Transverse colon (tissue), 4 donors: Measurements from ENCODE around the gene METTL21C. TPM values are rescaled to one million over a fixed set of nuclear protein-coding genes. Genes with fewer than 3 reads are reported as not detected.

Experiments used
- DNase-seq: peaks from one replicate; pipeline ENCODE4 v3.0.0-alpha.2; 2019
- H3K27ac ChIP-seq, 4 donors: fragments of 200-600 bp; sonication (generic); 2 replicates each; pipeline ENCODE4 v1.5.1; 2016 to 2018; ENCODE audit warnings: inconsistent platforms in 4 of 4
- H3K27me3 ChIP-seq: fragments of 200-600 bp; sonication (generic); 2 replicates; pipeline ENCODE4 v1.5.1; 2017; ENCODE audit warnings: inconsistent platforms
- H3K36me3 ChIP-seq, 4 donors: fragments of 200-600 bp; sonication (generic); 2 replicates each; pipeline ENCODE4 v1.5.1; 2017 to 2019; ENCODE audit warnings: inconsistent platforms in 4 of 4
- H3K4me1 ChIP-seq, 4 donors: fragments of 200-600 bp; sonication (generic); 2 replicates each; pipeline ENCODE4 v1.5.1; 2017 to 2020; ENCODE audit warnings: inconsistent platforms in 4 of 4
- H3K4me3 ChIP-seq, 4 donors: fragments of 200-600 bp; sonication (generic); 1 replicate in 1 of 4; 2 replicates in 3 of 4; pipeline versions ENCODE4 v1.5.1 to v1.6.1; 2017 to 2019; ENCODE audit warnings: inconsistent platforms in 4 of 4
- H3K9me3 ChIP-seq, 2 donors: fragments of 200-600 bp; sonication (generic); 2 replicates each; pipeline ENCODE4 v1.5.1; 2017 to 2019; ENCODE audit warnings: inconsistent platforms in 2 of 2
- EP300 ChIP-seq: sonication (generic); formaldehyde crosslinking; IDR thresholded peaks from one replicate; pipeline ENCODE4 v1.6.1; 2017; ENCODE audit warnings: antibody characterized with exemption, low read depth
- POLR2A ChIP-seq: fragments of 450-650 bp; IDR thresholded peaks from one replicate; pipeline ENCODE4 v1.6.1; 2016; ENCODE audit warnings: antibody characterized with exemption, mild to moderate bottlenecking, moderate library complexity
- POLR2AphosphoS5 ChIP-seq, 3 donors: sonication (generic); formaldehyde crosslinking; IDR thresholded peaks; one replicate each; pipeline ENCODE4 v1.6.1; 2016; ENCODE audit warnings: antibody characterized with exemption in 3 of 3
- WGBS, 2 donors: methylation state at CpG; one replicate each; pipeline ENCODE4 v1.1.5; 2018; ENCODE audit warnings: low coverage in 1 of 2; 5-methylcytosine and 5-hydroxymethylcytosine counted together
- in situ Hi-C, 4 donors: fragments of 200-750 bp; cut with MboI; loops; one replicate each; pipeline versions ENCODE4 v1.15.0 to v1.15.1; 2017; ENCODE audit warnings: low sequenced_read_pairs in 3 of 4, low pct_ligation_motif_present in 1 of 4, low pct_unique_long_range_greater_than_20kb in 1 of 4
- intact Hi-C: fragments of 100-400 bp; cut with DNase I; formaldehyde crosslinking; loops from one replicate; pipeline ENCODE4 v1.15.1; 2023; ENCODE audit warnings: low total_unique reads
- total RNA-seq, 4 donors: library from RNA; depleted of rRNA; stranded (reverse); fragments of >200 nt; gene quantifications; one replicate each; pipeline ENCODE4 v1.1.0, GENCODE V29; 2016
- TF ChIP-seq, protein P1 (sequence below), 5 experiments: fragments of 200-600 bp in 3 of 5; fragments of 450-650 bp in 2 of 5; sonication (generic) in 3 of 5; IDR thresholded peaks; 1 replicate in 2 of 5; 2 replicates in 3 of 5; pipeline ENCODE4 v1.5.1; 2016 to 2017; ENCODE audit warnings: antibody characterized with exemption in 5 of 5, inconsistent platforms in 3 of 5, mild to moderate bottlenecking in 2 of 5, moderate library complexity in 1 of 5

Gene METTL21C
- total RNA-seq, 4 donors from 2014 or later: not detected

DNA sequence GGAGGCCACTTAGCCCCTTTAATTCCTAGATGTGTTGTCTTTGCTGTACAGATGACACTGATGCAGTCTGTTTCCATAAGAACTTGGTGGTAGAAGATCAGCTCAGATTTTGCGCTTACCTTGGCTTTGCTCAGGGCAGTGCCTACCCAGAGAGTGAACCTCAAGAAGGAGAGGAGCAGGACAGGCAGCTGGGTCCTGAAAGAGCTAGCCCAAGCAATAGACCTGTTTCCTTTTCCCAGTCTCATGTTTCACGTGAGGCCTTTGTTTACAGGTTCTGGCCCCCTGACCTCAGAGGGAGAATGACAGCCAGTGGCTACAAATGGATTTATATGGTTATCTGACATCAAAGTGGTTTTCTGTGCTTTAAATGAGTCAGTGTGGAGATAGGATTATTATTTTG lies 40.1 kb downstream of the METTL21C start:
- H3K4me1 ChIP-seq: peaks cover 0 to 3% (median 0%) of the 10 kb centered on the region in 4 donors
- TF ChIP-seq, protein P1, sequence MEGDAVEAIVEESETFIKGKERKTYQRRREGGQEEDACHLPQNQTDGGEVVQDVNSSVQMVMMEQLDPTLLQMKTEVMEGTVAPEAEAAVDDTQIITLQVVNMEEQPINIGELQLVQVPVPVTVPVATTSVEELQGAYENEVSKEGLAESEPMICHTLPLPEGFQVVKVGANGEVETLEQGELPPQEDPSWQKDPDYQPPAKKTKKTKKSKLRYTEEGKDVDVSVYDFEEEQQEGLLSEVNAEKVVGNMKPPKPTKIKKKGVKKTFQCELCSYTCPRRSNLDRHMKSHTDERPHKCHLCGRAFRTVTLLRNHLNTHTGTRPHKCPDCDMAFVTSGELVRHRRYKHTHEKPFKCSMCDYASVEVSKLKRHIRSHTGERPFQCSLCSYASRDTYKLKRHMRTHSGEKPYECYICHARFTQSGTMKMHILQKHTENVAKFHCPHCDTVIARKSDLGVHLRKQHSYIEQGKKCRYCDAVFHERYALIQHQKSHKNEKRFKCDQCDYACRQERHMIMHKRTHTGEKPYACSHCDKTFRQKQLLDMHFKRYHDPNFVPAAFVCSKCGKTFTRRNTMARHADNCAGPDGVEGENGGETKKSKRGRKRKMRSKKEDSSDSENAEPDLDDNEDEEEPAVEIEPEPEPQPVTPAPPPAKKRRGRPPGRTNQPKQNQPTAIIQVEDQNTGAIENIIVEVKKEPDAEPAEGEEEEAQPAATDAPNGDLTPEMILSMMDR (IDR thresholded peaks at IDR 0.05): no peak
- TF ChIP-seq EP300 (no peak), POLR2AphosphoS5 (IDR thresholded peaks at IDR 0.05) (no peak), POLR2A (no peak)
- in situ Hi-C loops: no loop called here

DNA sequence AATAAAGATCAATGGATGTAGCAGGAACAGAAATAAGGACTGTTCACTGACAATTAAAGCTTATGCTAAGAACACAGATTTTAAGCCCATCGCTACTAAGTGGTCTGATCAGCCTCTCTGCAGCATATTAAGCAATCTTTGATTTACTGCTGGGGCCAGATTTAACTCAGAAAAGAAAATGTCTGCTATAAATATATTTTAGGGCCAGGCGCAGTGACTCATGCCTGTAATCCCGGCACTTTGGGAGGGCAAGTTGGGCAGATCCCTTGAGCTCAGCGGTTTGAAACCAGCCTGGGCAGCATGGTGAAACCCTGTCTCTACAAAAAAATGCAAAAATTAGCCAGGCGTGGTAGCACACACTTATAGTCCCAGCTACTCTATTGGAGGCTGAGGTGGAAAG lies 43.0 kb downstream of the METTL21C start:
- intact Hi-C loops: no loop called here

More for the DNA sequence above, 40.1 kb downstream of the METTL21C start:
- no peak overlapping the region for H3K4me3 ChIP-seq
- H3K36me3 ChIP-seq: peaks cover 0 to 44% (median 19%) of the 10 kb centered on the region in 4 donors
- no peaks in the 10 kb centered on the region for H3K27me3 ChIP-seq
- no peaks in the 10 kb centered on the region for H3K9me3 ChIP-seq
- H3K27ac ChIP-seq: no peak overlapping the region
- 43 to 54% methylated on average over 1 to 2 of the region's 2 CpGs for WGBS, 2 donors
- intact Hi-C loops: no loop called here
- DNase-seq: no peak

GRCh38 chr13:102651392-102651791 lies 43.5 kb downstream of the METTL21C start:
- Histone ChIP-seq H3K4me3 (no peak overlapping the region), H3K9me3 (no peaks in the 10 kb centered on the region), H3K4me1 (peaks cover 0 to 3% (median 0%) of the 10 kb centered on the region in 4 donors), H3K27ac (no peak overlapping the region), H3K27me3 (no peaks in the 10 kb centered on the region), H3K36me3 (peaks cover 0 to 22% (median 10%) of the 10 kb centered on the region in 4 donors)
- intact Hi-C loops (no loop called here), in situ Hi-C loops (no loop called here)
- DNase-seq: no peak
- TF ChIP-seq, protein P1 (IDR thresholded peaks at IDR 0.05): no peak
- TF ChIP-seq EP300: no peak
- TF ChIP-seq POLR2AphosphoS5 (IDR thresholded peaks at IDR 0.05): no peak
- no peak for TF ChIP-seq POLR2A

More for the DNA sequence above, 43.0 kb downstream of the METTL21C start:
- no peak overlapping the region for H3K4me3 ChIP-seq
- H3K36me3 ChIP-seq: peaks cover 0 to 27% (median 11%) of the 10 kb centered on the region in 4 donors
- H3K27ac ChIP-seq: no peak overlapping the region
- DNase-seq: no peak
- TF ChIP-seq, protein P1 (IDR thresholded peaks at IDR 0.05): no peak
- TF ChIP-seq POLR2AphosphoS5 (IDR thresholded peaks at IDR 0.05) (no peak), POLR2A (no peak), EP300 (no peak)
- in situ Hi-C loops: no loop called here
- no peaks in the 10 kb centered on the region for H3K27me3 ChIP-seq
- H3K9me3 ChIP-seq: no peaks in the 10 kb centered on the region
- WGBS, 2 donors: 60 to 67% methylated on average over 3 to 5 of the region's 5 CpGs
- peaks cover 0 to 3% (median 0%) of the 10 kb centered on the region in 4 donors for H3K4me1 ChIP-seq

DNA sequence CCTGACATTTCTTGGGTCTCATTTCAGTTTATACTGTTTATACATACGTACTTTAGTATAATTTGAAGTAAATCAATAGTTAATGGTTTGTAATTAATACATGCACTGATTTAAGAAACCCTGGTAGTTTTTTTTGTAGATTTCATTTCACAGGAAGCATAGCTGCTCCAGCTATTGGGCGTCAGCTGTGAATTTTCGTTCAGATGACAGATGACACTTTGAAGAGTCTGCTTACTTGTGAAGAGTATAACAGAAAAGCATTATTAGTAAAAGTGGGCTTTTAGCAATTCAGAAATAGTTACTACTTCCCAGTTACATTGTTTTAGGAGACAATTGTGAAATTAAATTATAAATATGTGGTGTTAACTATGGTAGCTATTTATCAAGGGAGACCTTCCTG lies 44.4 kb downstream of the METTL21C start:
- WGBS, 2 donors: 93 to 97% methylated on average over 3 of the region's 3 CpGs
- no peak overlapping the region for H3K27ac ChIP-seq
- no peaks in the 10 kb centered on the region for H3K27me3 ChIP-seq
- H3K36me3 ChIP-seq: peaks cover 0 to 26% (median 7%) of the 10 kb centered on the region in 4 donors
- H3K9me3 ChIP-seq: no peaks in the 10 kb centered on the region
- TF ChIP-seq, protein P1 (IDR thresholded peaks at IDR 0.05): no peak
- TF ChIP-seq POLR2AphosphoS5 (IDR thresholded peaks at IDR 0.05) (no peak), POLR2A (no peak), EP300 (no peak)
- no peak for DNase-seq
- intact Hi-C loops (no loop called here), in situ Hi-C loops (no loop called here)
- no peak overlapping the region for H3K4me3 ChIP-seq
- H3K4me1 ChIP-seq: peaks cover 0 to 3% (median 0%) of the 10 kb centered on the region in 4 donors
